HG02678 (cell line): ENCODE measurements around the gene ERP44.
"Not testable (repeated sequence)": the region's sequence is repeated elsewhere in the genome, so short reads cannot be mapped to it uniquely, and the experiment has no call there.

Experiments
- ATAC-seq: cut with Tn5 transposase; IDR thresholded peaks from one replicate; pipeline ENCODE4 v1.9.1; 2021; ENCODE audit warnings: mild to moderate bottlenecking, moderate library complexity; ENCODE audit not compliant: unreplicated experiment

ERP44 gene

DNA sequence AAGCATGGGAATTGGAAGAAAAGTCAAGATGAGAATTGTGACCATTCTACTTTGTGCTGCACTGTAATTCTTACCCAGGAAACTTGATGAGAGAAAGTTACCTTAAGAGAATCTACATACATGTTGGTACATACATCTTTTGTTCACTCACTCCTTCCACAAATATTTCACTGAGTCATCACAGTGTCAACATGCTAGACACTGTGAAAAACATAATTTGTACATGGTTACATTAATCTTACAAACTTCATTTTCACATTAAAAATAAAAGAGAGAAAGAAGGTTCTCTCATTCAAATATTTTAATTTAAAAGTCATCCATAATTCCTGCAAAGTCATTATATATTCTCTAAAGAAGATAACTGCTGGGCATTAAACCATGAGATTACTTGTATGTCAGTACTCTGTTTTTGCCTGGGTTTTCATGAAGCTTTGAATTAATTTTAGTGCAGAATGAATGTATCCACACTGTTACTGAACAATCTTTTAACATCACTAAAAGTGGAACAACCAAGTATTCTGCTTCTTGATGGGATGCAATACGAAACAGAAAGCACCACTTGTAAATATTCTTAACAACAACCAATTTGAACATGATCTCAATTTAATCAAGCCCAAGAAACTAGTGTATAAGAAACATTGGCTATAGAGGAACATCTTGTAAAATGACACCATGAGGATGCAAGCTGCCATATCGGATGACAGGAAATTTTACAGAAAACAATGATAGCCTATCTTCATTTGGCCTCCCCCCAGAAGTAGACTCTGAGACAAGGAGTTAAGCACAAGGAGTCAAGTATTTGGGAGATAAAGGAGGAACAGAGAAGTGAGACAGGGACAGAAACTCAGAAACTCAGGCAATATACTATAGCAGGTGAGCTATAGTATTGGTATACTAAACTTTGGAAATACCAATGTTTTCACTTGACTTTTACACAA, 28.4 kb downstream of the ERP44 start:
- no peak for ATAC-seq

DNA sequence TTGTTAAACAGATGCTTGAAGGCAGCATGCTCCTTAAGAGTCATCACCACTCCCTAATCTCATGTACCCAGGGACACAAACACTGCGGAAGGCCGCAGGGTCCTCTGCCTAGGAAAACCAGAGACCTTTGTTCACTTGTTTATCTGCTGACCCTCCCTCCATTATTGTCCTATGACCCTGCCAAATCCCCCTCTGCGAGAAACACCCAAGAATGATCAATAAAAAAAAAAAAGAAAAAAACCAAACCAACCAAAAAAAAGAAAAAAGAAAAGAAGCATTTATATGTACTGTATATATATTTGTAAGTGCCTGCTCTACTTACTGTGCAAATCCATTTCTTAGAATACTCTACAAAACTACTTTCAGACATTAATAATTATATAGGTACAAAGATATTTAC, 29.7 kb downstream of the ERP44 start:
- not testable (repeated sequence) for ATAC-seq

DNA sequence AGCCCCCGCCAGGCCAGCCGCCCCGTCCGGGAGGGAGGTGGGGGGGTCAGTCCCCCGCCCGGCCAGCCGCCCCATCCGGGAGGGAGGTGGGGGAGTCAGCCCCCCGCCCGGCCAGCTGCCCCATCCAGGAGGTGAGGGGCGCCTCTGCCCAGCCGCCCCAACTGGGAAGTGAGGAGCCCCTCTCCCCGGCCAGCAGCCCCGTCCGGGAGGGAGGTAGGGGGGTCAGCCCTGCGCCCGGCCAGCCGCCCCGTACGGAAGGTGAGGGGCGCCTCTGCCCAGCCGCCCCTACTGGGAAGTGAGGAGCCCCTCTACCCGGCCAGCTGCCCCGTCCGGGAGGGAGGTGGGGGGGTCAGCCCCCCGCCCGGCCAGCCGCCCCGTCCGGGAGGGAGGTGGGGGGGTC, 30.8 kb downstream of the ERP44 start:
- not testable (repeated sequence) for ATAC-seq

DNA sequence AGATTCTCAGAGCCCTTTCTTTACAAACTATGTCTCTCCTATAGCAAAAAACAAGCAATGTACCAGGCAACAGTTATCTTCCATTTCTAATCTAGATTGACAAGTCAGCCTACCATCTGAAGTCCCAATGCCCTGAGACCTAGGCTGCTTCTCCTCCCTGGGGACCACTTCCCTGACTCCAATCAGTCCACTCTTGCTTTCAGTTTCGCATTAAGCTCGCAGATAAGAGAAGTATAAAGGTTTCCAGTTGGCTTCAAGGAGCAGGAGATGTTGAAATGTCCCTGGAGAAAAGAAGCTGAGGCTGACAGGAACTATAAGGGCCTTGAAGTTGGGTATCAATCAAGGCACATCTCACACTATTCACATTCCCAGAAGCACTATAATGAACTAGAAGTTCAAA, 32.3 kb downstream of the ERP44 start:
- peak; percentile 50 for ATAC-seq

DNA sequence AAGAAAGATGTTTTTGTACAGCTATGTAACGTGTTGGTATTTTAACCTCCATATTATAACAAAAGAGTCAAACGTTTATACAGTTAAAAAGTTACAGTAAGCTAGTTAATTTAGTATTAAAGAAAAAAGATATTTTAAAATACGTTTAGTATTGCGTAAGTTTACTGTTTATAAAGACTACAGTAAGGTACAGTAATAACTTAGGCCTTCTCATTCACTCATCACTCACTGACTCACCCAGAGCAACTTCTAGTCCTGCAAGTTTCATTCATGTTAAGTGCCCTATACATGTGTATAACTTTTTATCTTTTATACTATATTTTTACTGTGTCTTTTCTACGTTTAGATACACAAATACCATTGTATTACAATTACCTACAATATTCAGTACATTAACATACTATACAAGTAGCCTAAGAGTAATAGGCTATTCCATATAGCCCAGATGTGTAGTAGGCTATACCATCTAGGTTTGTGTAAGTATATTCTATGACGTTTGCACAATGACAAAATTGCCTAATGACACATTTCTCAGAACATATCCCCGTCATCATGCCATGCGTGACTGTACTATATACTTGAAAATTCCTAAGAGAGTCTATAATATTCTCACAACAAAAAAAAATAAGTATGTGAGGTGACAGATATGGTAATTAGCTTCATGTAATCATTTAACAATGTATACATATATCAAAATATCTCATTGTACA, 33.8 kb downstream of the ERP44 start:
- ATAC-seq, result no peak

DNA sequence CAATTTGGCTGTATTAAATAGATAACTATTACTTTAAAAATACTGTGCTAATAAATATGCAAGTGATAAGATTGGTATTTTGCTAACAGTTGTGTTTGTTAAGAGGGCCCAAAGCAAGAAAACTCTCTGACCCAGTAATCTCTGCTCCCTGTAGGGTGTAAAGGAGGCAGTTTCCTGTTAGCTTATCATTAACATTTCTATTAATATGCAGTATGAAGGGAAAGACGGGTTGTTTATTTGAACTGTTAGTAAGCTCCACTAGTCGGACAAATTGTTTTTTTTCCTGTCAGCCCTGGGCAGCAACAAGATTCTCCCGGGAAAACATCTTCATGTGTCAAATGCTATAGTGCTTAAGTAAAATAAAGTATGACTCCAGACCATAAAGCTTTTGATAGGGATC, 35.6 kb downstream of the ERP44 start:
- no peak for ATAC-seq

DNA sequence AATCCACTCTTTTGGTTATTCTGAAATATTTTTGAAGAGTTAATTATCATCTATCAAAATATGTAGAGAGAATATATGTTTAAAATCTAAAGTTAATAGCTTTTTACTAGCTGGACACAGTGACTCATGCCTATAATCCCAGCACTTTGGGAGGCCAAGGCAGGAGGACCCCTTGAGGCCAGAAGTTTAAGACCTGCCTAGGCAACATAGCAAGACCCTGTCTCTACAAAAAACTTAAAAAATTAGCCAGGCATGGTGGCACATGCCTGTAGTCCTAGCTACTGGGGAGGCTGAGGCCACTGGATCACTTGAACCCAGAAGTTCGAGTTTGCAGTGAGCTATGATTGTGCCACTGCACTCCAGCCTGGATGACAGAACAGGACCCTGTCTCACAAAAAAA, 36.1 kb downstream of the ERP44 start:
- not testable (repeated sequence) for ATAC-seq

DNA sequence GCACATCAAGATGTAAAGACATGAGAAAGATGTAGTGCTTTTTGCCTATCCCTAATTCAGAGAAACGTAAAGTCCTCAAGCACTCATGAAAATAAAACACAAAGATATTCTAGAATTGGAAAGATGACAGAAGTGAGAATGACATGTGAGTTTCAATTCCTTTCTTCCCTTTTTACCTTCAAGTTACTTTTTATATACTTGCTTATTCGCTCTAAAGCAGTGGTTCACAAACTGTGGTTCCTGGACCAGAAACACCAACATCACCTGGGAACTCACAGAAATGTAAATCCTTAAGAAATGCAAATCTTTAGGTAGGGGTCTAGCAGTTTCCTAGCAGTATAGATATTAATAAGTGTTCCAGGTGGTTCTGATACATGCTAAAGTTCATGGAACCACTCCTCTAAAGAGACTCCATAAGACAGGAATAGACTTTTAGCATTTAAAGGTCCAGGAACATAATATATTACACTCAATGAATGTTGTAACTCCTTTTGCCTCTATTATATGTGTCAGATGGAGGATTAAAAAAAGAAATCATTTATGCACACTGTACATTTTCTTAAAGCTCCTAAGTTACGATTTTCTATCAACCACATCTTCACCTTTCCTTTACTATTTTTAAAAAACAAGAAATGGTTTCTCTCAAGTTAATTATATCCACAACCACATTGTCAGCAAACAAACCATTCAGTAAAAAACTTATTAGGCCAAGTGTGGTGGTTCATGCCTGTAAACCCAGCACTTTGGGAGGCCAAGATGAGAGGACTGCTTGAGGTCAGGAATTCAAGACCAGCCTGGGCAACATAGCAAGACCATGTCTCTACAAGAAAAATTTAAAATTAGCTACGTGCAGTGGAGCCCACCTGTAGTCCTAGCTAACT, 39.9 kb downstream of the ERP44 start:
- ATAC-seq, result peak; percentile 83

DNA sequence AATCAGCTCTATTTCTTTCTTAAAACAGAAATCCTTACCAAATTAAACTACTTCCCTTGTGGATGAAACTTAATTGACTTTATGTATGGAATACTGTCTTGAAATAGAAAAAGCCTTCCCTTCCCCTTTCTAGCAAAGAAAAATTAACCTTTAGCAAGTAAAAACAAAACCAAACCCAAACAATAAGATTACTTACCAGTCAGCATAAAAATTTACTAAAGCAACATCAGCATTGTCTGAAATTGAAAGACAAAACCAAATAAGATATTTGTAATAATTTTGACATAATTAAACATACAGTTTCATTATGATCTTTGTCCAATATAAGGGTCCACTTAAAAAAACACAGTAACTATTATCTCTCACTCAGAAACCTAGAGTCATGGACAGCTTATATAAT, 41.2 kb downstream of the ERP44 start:
- no peak for ATAC-seq

DNA sequence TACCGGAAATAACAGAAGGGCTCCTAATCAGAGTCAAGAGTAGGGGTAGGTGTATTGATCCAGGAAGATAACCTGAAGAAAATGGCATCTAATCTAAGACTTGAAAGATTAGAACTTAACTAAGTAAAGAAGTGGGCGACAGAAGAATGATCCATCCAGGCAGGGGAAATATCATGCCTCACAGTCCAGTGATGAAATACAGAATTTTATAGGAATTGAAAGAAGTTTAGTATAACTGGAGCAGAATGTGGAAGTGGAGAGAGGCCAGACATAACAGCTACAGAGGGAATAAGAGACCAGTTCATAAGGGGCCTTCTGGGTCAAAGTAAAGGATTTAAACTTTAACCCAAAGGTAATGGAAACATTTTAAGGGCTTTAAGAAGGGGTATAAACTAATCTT, 42.2 kb downstream of the ERP44 start:
- ATAC-seq, result no peak

DNA sequence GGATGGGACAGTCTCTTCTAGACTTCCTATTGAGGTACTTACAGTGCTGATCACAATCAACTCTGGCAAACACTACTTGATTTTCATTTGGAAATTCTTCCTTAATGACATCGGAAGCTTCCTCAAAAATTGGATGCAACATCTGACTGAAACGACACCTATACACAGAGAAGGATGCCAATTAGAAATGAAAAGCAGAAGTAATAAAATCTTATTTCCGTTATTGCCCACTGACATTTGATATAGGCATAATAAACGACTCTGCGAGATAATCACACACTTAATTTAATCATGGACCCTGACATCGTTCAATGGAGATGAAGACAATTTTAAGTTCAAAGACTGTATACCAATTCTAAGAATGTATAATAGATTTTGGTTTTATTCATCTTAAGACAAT, 46.4 kb downstream of the ERP44 start:
- ATAC-seq, result no peak

DNA sequence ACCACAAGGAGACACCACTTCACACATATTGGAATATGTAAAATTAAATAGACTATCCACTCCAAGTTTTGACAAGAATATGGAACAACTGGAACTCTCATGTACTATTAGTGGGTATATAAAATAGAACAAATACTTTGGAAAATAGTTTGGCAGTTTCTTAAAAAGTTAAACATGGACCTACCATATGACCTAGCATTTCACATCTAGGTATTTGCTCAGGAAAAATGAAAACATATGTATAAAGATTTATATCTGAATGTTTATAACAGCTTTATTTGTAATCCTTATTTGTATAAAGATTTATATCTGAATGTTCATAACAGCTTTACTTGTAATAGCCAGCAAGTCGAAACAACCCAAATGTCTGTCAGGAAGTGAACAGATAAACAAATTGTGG, 49.2 kb downstream of the ERP44 start:
- no peak for ATAC-seq

DNA sequence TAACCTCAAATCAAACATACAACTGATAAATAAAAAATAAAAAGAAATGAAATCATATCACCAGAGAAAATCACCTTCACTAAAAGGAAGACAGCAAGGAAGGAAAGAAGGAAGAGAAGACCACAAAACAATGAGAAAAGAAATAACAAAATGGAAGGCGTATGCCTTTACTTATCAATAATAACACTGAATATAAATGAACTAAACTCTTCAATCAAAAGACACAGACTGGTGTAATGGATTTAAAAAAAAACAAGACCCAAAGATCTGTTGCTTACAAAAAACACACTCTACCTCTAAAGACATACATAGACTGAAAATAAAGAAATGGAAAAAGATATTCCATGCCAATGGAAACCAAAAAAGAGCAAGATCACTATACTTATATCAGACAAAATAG, 60.3 kb downstream of the ERP44 start:
- ATAC-seq, result no peak

DNA sequence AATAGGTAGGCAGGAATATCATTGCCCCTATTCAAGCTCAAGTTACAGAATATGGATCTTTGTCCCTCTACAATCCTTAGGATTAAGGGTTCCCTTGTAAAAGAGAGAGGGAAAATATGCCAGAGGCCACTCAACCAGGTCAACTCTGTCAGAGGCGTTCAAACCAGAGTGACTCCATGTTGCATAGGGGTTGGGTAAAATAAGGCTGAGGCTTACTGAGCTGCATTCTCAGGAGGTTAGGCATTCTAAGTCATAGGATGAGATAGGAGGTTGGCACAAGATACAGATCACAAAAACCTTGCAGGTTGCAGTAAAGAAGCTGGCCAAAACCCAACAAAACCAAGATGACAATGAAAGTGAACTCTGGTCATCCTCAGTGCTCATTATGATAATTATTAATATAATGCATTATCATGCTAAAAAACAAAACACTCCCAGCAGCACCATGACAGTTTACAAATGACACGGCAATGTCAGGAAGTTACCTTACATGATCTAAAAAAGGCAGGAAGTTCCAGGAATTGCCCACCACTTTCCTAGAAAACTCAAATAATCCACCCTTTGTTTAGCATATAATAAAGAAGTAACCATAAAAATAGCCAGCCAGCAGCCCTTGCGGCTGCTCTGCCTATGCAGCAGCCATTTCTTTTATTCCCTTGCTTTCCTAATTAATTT, 64.8 kb downstream of the ERP44 start:
- ATAC-seq, result no peak

DNA sequence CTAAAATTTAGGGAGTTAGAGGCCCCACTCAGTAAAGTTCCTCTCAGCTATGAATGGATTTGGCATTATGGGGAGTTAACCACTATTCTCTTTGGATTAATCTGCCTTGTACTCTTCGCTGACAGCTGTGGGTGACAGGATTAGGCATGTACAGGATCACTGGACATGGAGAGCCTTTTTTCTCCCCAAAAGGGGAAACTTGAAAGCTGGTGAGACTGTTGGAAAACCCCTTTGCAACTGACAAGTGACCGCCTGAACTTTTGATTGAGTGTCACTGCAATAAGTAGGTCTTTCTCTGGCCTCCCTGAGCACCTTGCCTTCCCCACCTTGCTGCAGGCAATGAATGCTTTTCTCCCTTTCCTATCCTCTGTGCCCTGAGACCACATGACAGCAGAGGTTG, 68.3 kb downstream of the ERP44 start:
- ATAC-seq, result no peak

DNA sequence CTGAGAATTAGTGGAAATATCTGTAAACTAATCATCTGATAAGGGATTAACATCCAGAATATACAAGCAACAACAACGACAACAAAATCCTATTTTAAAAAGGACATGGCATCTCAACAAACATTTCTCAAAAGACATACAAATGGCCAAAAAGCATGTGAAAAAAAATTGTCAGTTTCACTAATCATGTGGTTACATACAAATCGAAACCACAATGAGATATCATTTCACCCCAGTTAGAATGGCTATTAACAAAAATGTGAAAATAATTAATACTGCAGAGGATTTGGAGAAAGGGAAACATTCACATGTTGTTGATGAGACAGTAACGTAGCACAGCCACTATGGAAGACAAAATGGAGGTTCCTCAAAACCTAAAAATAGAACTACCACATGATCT, 69.5 kb downstream of the ERP44 start:
- ATAC-seq, result no peak

DNA sequence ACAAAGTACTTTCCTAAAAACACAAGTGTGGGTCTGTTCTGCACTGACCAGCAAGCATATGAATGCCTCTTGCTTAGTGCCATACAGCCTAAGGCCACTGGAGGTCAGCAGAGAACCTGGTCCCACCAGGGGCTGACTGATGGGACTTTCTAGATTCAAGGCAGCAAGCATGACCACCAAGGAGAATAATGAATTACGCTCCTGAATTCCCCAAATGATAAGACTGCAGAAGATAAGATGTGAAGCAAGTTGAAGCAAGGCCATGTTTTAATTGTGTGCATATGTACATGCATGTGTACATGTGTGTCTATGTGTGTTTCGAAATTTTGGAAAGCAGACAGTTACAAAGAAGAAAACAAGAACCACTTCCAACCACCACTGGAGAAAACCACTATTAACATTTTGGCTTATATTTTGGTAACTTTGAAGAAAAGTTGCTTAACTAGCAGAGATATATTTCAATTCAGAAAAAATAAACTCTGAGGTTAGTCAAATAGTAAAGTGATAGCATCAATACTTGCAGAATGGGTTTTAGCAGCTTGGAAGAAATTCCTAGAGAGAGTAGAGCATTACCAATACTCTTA, 70.5 kb downstream of the ERP44 start:
- peak; percentile 90 for ATAC-seq

DNA sequence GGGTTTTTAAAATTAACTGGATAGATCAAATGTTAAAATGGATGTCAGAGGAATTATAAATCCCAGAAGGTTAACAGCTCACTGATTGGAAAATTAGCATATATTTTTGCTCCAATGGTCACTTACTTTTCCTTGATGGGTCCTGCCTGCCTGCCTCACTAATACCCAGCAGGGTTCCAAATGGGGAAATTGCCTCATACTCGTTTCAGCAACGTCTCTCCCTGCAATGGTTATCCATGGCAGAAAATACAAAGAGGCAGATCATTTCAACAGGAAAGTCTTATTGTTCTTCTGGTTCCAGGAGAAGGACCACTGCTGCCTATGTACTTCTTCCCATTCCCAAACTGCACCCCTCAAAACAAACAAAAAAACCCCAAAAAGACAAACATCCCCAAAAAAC, 71.3 kb downstream of the ERP44 start:
- no peak for ATAC-seq

DNA sequence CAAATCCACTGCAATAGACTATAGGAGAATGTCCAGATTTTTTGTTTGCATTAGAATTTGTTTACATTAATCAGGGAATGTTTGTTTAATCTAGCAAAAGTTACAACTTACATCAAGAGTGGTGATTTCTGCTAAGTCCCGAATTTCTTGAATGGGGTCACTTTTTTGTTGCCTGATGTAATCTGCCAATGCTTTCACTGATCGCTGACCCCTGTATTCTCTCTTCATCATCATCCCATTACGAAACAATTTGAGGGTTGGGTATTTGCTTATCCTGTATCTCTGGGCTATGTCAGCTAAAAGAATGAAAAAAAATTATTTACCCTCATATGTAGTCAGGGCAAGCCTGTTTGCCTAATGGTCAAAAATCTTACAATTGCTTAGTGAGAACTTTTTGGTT, 76.9 kb downstream of the ERP44 start:
- no peak for ATAC-seq

DNA sequence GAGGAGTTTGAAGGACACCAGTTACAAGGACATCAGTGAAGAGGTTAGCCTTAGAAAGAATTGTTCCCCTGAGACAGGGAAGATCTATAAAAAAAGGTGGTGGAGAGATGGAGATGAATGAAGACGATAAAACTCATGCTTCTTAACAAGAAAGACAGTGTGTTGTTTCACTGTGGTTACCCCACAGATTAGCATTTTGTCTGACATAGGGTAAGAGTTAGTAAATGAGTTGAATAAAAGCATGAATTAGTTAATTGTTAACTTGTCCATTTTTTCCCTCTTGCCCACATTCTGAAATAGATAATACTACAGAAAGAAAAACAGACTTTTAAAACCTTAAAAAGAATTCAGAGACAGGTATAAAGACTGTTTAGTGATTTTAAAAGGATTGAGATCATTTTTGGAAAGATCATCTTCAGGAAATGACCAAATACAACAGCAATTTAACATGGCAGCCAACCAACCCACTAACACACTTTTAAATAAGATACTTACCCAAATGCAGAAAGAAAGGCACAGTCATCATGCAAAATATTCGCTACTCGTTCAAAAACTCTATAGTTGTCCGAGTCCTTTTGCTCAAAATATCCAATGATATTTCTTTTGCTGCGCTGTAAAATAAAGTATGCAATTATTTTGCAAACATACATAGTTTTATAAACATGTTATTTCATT, 78.5 kb downstream of the ERP44 start:
- ATAC-seq, result no peak
